HFFc6 (cell line): ENCODE data around the gene ASB16. TPM values are rescaled to one million over a fixed set of nuclear protein-coding genes. Genes with fewer than 3 reads are reported as not detected.
"Not testable (repeated sequence)": the region's sequence is repeated elsewhere in the genome, so short reads cannot be mapped to it uniquely, and the experiment has no call there.

Experiments used
- DNase-seq: peaks from one replicate; pipeline ENCODE4 v3.0.0-alpha.2; 2018
- H3K27ac Mint-ChIP-seq: 2 replicates; pipeline ENCODE4 v1.8.0; 2020; ENCODE audit warnings: mild to moderate bottlenecking, mixed read lengths
- H3K27me3 Mint-ChIP-seq: 2 replicates; pipeline ENCODE4 v1.8.0; 2021; ENCODE audit warnings: mild to moderate bottlenecking, moderate library complexity, mixed read lengths; ENCODE audit not compliant: insufficient read depth
- H3K36me3 Mint-ChIP-seq: 2 replicates; pipeline ENCODE4 v1.8.0; 2021; ENCODE audit warnings: low read depth, mixed read lengths
- H3K4me1 Mint-ChIP-seq: 2 replicates; pipeline ENCODE4 v1.8.0; 2020; ENCODE audit warnings: low read depth, mixed read lengths
- H3K4me3 Mint-ChIP-seq: 2 replicates; pipeline ENCODE4 v1.8.0; 2020; ENCODE audit warnings: mild to moderate bottlenecking, moderate library complexity, mixed read lengths
- H3K9me3 Mint-ChIP-seq: 2 replicates; pipeline ENCODE4 v1.8.0; 2020; ENCODE audit warnings: mild to moderate bottlenecking, mixed read lengths
- CTCF ChIP-seq: fragments of 200-600 bp; sonication (generic); IDR thresholded peaks from 2 replicates; pipeline ENCODE4 v1.5.0; 2021; ENCODE audit warnings: antibody characterized with exemption, mild to moderate bottlenecking
- total RNA-seq, 6 experiments: library from RNA; stranded (reverse); fragmentation: NEBNext Ultra II Directional; extraction: Animal tissue kit (Norgen Biotek cat#: 25700); gene quantifications; 2 replicates in 1 of 6; 3 replicates in 5 of 6; pipeline ENCODE4 v1.2.3, GENCODE V29; 2021

Gene ASB16
- total RNA-seq, 6 experiments from 2014 or later: 0.18 to 0.48 (median 0.29) TPM; not detected in 3

GRCh38 chr17:44123356-44124117 is 47.0 kb upstream of the ASB16 start, which contains the start of gene HDAC5:
Gene HDAC5 (minus strand): TSS chr17:44123641. CDS start chr17:44117515, 6,126 bp downstream.
- Mint-ChIP-seq H3K27ac (peak within 1 kb of the TSS; percentile 99), H3K27me3 (no peaks in the 10 kb centered on the region; the same call in 1 of the 2 replicates), H3K4me3 (peak within 1 kb of the TSS; percentile 95), H3K9me3 (no peaks in the 10 kb centered on the region), H3K4me1 (peaks cover 24% of the 10 kb centered on the region), H3K36me3 (no peaks in the 10 kb centered on the region)
- peak; percentile 76 for TF ChIP-seq CTCF
- DNase-seq: peak; percentile 88

GRCh38 chr17:44124118-44124438 is 46.4 kb upstream of the ASB16 start:
- peak overlapping the region; percentile 99 for H3K27ac Mint-ChIP-seq
- no peak for DNase-seq
- H3K27me3 Mint-ChIP-seq: no peaks in the 10 kb centered on the region; the same call in 1 of the 2 replicates
- peak overlapping the region; percentile 94 for H3K4me3 Mint-ChIP-seq
- TF ChIP-seq CTCF: peak; percentile 17; the same call in 1 of the 2 replicates
- no peaks in the 10 kb centered on the region for H3K36me3 Mint-ChIP-seq
- no peaks in the 10 kb centered on the region for H3K9me3 Mint-ChIP-seq
- H3K4me1 Mint-ChIP-seq: peaks cover 24% of the 10 kb centered on the region

GRCh38 chr17:44128383-44128782 is 42.1 kb upstream of the ASB16 start:
- TF ChIP-seq CTCF: no peak
- Mint-ChIP-seq H3K36me3 (no peaks in the 10 kb centered on the region), H3K27ac (no peak overlapping the region), H3K4me3 (no peak overlapping the region), H3K4me1 (peaks cover 24% of the 10 kb centered on the region), H3K9me3 (no peaks in the 10 kb centered on the region), H3K27me3 (no peaks in the 10 kb centered on the region; the same call in 1 of the 2 replicates)
- no peak for DNase-seq

- TF ChIP-seq CTCF: no peak
- Mint-ChIP-seq H3K9me3 (no peaks in the 10 kb centered on the region), H3K36me3 (no peaks in the 10 kb centered on the region), H3K4me3 (no peak overlapping the region), H3K4me1 (peaks cover 20% of the 10 kb centered on the region), H3K27ac (no peak overlapping the region), H3K27me3 (peaks cover 2% of the 10 kb centered on the region)
- no peak for DNase-seq
Measured at GRCh38 chr17:44130693-44131349, 39.7 kb upstream of the ASB16 start.

GRCh38 chr17:44131372-44131771 is 39.1 kb upstream of the ASB16 start:
- H3K4me3 Mint-ChIP-seq, H3K9me3 Mint-ChIP-seq, H3K27me3 Mint-ChIP-seq, H3K27ac Mint-ChIP-seq, H3K36me3 Mint-ChIP-seq, DNase-seq: not testable (repeated sequence)
- H3K4me1 Mint-ChIP-seq: peaks cover 20% of the 10 kb centered on the region

- peaks cover 23% of the 10 kb centered on the region for H3K4me1 Mint-ChIP-seq
- H3K27ac Mint-ChIP-seq: peak overlapping the region; percentile 65
- peak; percentile 30 for DNase-seq
- H3K36me3 Mint-ChIP-seq: no peaks in the 10 kb centered on the region
- peak overlapping the region; percentile 5; the same call in 1 of the 2 replicates for H3K4me3 Mint-ChIP-seq
- no peak for TF ChIP-seq CTCF
- peaks cover 2% of the 10 kb centered on the region for H3K27me3 Mint-ChIP-seq
- no peaks in the 10 kb centered on the region for H3K9me3 Mint-ChIP-seq
Measured at GRCh38 chr17:44132275-44132821, 38.2 kb upstream of the ASB16 start.
